ENCODE measurements around the gene FUT7. TPM values are rescaled to one million over a fixed set of nuclear protein-coding genes. Genes with fewer than 3 reads are reported as not detected.

Gene FUT7
- total and polyA plus RNA-seq, 2 of the 13 experiments (the other 11 are each of a cell fraction or from before 2014, with no cell fraction given): 0.05 TPM; not detected in 1

DNA sequence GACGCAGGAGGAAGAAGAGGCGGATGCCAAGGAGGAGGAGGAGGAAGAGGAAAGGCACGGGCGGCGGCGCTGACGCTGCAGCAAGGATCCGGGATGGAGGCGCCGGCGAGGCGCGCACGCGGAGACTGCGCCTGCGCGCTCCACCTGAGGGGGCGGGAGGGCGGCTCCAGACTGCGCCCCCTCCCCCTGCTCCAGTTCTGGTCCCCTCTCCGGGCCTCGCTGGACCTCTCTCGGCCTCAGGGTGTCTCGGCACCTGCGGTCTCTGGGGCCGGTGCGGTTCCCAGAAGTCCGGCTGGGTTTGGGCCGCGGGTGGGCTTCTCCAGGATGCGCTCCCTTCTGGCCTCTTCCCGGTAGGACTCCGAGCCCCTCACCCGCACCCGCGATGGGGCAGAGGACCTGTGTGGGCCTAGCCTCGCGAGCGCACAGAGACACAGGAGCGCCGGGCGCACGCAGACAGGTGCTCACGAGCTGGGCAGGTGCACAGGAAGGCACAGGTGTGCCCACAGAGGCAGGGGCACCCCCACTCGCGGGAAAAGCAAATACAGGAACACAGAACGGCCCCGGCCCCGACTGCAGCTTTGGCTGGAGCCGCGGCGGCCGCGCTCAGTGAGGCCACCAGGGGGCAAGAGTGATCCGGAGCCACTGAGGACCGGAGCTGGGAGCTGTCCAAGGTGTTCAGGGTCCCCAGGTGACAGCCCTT lies 14.3 kb upstream of the FUT7 start, which contains the start of gene NPDC1 (continued):
- TF ChIP-seq, protein P1, sequence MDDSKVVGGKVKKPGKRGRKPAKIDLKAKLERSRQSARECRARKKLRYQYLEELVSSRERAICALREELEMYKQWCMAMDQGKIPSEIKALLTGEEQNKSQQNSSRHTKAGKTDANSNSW (CRISPR knock-in tag; IDR thresholded peaks at IDR 0.05; ENCODE audit: borderline replicate concordance): 0 out of 2 replicates have a peak, but pooled peaks have one; percentile 25
- TF ChIP-seq ZNF724P (CRISPR knock-in tag; IDR thresholded peaks at IDR 0.05; ENCODE audit: borderline replicate concordance) (no peak; the same call in 1 of the 2 replicates), KLF11 (CRISPR knock-in tag; IDR thresholded peaks at IDR 0.05) (peak; percentile 96), SRSF9 (IDR thresholded peaks at IDR 0.05; ENCODE audit: borderline replicate concordance, insufficient read depth, low read depth, low read length, poor library complexity, severe bottlenecking) (no peak), ZNF569 (CRISPR knock-in tag; IDR thresholded peaks at IDR 0.05; ENCODE audit: borderline replicate concordance) (no peak), CREM (IDR thresholded peaks at IDR 0.05) (no peak), CREM (CRISPR knock-in tag; IDR thresholded peaks at IDR 0.05) (no peak), TOPORS (CRISPR knock-in tag; IDR thresholded peaks at IDR 0.05) (0 out of 2 replicates have a peak, but pooled peaks have one; percentile 51), NFE2L2 (IDR thresholded peaks at IDR 0.05; ENCODE audit: low read length) (no peak), NCOA2 (CRISPR knock-in tag; IDR thresholded peaks at IDR 0.05) (peak; percentile 51; the same call in 1 of the 2 replicates), ZNF224 (CRISPR knock-in tag; IDR thresholded peaks at IDR 0.05) (peak; percentile 30; the same call in 1 of the 2 replicates)
- TF ChIP-seq, protein P2, sequence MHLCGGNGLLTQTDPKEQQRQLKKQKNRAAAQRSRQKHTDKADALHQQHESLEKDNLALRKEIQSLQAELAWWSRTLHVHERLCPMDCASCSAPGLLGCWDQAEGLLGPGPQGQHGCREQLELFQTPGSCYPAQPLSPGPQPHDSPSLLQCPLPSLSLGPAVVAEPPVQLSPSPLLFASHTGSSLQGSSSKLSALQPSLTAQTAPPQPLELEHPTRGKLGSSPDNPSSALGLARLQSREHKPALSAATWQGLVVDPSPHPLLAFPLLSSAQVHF (CRISPR knock-in tag; IDR thresholded peaks at IDR 0.05): peak; percentile 69; the same call in 1 of the 2 replicates
- TF ChIP-seq, protein P3, sequence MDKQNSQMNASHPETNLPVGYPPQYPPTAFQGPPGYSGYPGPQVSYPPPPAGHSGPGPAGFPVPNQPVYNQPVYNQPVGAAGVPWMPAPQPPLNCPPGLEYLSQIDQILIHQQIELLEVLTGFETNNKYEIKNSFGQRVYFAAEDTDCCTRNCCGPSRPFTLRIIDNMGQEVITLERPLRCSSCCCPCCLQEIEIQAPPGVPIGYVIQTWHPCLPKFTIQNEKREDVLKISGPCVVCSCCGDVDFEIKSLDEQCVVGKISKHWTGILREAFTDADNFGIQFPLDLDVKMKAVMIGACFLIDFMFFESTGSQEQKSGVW (CRISPR knock-in tag; IDR thresholded peaks at IDR 0.05; ENCODE audit: borderline replicate concordance): no peak
- TF ChIP-seq, protein P4, sequence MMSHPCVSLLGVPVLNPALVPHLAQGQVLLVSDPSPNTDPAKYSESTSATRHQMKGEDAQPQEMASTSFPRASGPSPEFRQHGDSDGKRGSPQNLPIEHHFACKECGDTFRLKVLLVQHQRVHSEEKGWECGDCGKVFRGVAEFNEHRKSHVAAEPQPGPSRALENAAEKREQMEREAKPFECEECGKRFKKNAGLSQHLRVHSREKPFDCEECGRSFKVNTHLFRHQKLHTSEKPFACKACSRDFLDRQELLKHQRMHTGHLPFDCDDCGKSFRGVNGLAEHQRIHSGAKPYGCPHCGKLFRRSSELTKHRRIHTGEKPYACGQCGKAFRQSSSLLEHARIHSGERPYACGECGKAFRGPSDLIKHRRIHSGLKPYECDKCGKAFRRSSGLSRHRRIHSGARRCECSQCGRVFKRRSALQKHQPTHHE (CRISPR knock-in tag; IDR thresholded peaks at IDR 0.05; ENCODE audit: borderline replicate concordance): peak; percentile 48; the same call in 1 of the 2 replicates
- TF ChIP-seq, protein P5, sequence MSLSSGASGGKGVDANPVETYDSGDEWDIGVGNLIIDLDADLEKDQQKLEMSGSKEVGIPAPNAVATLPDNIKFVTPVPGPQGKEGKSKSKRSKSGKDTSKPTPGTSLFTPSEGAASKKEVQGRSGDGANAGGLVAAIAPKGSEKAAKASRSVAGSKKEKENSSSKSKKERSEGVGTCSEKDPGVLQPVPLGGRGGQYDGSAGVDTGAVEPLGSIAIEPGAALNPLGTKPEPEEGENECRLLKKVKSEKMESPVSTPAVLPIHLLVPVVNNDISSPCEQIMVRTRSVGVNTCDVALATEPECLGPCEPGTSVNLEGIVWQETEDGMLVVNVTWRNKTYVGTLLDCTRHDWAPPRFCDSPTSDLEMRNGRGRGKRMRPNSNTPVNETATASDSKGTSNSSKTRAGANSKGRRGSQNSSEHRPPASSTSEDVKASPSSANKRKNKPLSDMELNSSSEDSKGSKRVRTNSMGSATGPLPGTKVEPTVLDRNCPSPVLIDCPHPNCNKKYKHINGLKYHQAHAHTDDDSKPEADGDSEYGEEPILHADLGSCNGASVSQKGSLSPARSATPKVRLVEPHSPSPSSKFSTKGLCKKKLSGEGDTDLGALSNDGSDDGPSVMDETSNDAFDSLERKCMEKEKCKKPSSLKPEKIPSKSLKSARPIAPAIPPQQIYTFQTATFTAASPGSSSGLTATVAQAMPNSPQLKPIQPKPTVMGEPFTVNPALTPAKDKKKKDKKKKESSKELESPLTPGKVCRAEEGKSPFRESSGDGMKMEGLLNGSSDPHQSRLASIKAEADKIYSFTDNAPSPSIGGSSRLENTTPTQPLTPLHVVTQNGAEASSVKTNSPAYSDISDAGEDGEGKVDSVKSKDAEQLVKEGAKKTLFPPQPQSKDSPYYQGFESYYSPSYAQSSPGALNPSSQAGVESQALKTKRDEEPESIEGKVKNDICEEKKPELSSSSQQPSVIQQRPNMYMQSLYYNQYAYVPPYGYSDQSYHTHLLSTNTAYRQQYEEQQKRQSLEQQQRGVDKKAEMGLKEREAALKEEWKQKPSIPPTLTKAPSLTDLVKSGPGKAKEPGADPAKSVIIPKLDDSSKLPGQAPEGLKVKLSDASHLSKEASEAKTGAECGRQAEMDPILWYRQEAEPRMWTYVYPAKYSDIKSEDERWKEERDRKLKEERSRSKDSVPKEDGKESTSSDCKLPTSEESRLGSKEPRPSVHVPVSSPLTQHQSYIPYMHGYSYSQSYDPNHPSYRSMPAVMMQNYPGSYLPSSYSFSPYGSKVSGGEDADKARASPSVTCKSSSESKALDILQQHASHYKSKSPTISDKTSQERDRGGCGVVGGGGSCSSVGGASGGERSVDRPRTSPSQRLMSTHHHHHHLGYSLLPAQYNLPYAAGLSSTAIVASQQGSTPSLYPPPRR (CRISPR knock-in tag; IDR thresholded peaks at IDR 0.05; ENCODE audit: borderline replicate concordance): 0 out of 2 replicates have a peak, but pooled peaks have one; percentile 43
- TF ChIP-seq, protein P6, sequence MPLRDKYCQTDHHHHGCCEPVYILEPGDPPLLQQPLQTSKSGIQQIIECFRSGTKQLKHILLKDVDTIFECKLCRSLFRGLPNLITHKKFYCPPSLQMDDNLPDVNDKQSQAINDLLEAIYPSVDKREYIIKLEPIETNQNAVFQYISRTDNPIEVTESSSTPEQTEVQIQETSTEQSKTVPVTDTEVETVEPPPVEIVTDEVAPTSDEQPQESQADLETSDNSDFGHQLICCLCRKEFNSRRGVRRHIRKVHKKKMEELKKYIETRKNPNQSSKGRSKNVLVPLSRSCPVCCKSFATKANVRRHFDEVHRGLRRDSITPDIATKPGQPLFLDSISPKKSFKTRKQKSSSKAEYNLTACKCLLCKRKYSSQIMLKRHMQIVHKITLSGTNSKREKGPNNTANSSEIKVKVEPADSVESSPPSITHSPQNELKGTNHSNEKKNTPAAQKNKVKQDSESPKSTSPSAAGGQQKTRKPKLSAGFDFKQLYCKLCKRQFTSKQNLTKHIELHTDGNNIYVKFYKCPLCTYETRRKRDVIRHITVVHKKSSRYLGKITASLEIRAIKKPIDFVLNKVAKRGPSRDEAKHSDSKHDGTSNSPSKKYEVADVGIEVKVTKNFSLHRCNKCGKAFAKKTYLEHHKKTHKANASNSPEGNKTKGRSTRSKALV (CRISPR knock-in tag; IDR thresholded peaks at IDR 0.05): peak; percentile 84; the same call in 1 of the 2 replicates
- TF ChIP-seq, protein P7, sequence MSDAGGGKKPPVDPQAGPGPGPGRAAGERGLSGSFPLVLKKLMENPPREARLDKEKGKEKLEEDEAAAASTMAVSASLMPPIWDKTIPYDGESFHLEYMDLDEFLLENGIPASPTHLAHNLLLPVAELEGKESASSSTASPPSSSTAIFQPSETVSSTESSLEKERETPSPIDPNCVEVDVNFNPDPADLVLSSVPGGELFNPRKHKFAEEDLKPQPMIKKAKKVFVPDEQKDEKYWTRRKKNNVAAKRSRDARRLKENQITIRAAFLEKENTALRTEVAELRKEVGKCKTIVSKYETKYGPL (CRISPR knock-in tag; IDR thresholded peaks at IDR 0.05): peak; percentile 32; the same call in 1 of the 2 replicates
